H9 (cell line): ENCODE results near the gene PLB1. TPM values are rescaled to one million over a fixed set of nuclear protein-coding genes. Genes with fewer than 3 reads are reported as not detected.

Source experiments
- DNase-seq: peaks from one replicate; pipeline ENCODE4 v3.0.0-alpha.2; 2017
- H2AFZ ChIP-seq: one replicate; pipeline ENCODE4 v1.6.1; 2013; ENCODE audit warnings: mild to moderate bottlenecking, low read length, control low read depth, moderate library complexity
- H2AK5ac ChIP-seq: 2 replicates; pipeline ENCODE4 v1.6.1; 2013; ENCODE audit warnings: low read length, control low read depth, mixed read lengths; ENCODE audit not compliant: insufficient read length
- H2BK120ac ChIP-seq: one replicate; pipeline ENCODE4 v1.6.1; 2013; ENCODE audit warnings: low read depth, mild to moderate bottlenecking, low read length, control low read depth, inconsistent platforms; ENCODE audit not compliant: poor library complexity, severe bottlenecking
- H2BK12ac ChIP-seq: 2 replicates; pipeline ENCODE4 v1.6.1; 2013; ENCODE audit warnings: low read length, control low read depth, mixed read lengths, low read depth; ENCODE audit not compliant: insufficient read length
- H2BK15ac ChIP-seq: 2 replicates; pipeline ENCODE4 v1.6.1; 2013; ENCODE audit warnings: low read depth, low read length, control low read depth
- H2BK20ac ChIP-seq: one replicate; pipeline ENCODE4 v1.6.1; 2013; ENCODE audit warnings: low read depth, mild to moderate bottlenecking, low read length, control low read depth, inconsistent platforms; ENCODE audit not compliant: poor library complexity, severe bottlenecking
- H2BK5ac ChIP-seq: 2 replicates; pipeline ENCODE4 v1.6.1; 2013; ENCODE audit warnings: low read length, control low read depth, mixed read lengths; ENCODE audit not compliant: insufficient read length
- H3K14ac ChIP-seq: 2 replicates; pipeline ENCODE4 v1.6.1; 2013; ENCODE audit warnings: low read length, control low read depth; ENCODE audit not compliant: insufficient read depth
- H3K18ac ChIP-seq: 2 replicates; pipeline ENCODE4 v1.6.1; 2013; ENCODE audit warnings: low read depth, mild to moderate bottlenecking, mixed read lengths, low read length, control low read depth; ENCODE audit not compliant: insufficient read length
- H3K23ac ChIP-seq: 2 replicates; pipeline ENCODE4 v1.6.1; 2013; ENCODE audit warnings: low read length, control low read depth, mixed read lengths, low read depth; ENCODE audit not compliant: insufficient read length
- H3K23me2 ChIP-seq: 2 replicates; pipeline ENCODE4 v1.6.1; 2013; ENCODE audit warnings: low read depth, mild to moderate bottlenecking, mixed read lengths, low read length, control low read depth; ENCODE audit not compliant: insufficient read length, poor library complexity, severe bottlenecking
- H3K27ac ChIP-seq: 2 replicates; pipeline ENCODE4 v1.5.1; 2013; ENCODE audit warnings: low read length, control low read depth, mixed read lengths, low read depth; ENCODE audit not compliant: insufficient read length
- H3K27me3 ChIP-seq: 2 replicates; pipeline ENCODE4 v1.6.1; 2013; ENCODE audit warnings: low read length, control low read depth, inconsistent platforms; ENCODE audit not compliant: insufficient read depth
- H3K4ac ChIP-seq: 2 replicates; pipeline ENCODE4 v1.6.1; 2013; ENCODE audit warnings: low read depth, mild to moderate bottlenecking, control low read depth, inconsistent platforms, low read length, moderate library complexity
- H3K4me1 ChIP-seq: 2 replicates; pipeline ENCODE4 v1.6.1; 2013; ENCODE audit warnings: low read length, control low read depth, inconsistent platforms; ENCODE audit not compliant: insufficient read depth
- H3K4me2 ChIP-seq: 2 replicates; pipeline ENCODE4 v1.6.1; 2013; ENCODE audit warnings: low read length, control low read depth, mixed read lengths; ENCODE audit not compliant: insufficient read length, insufficient read depth
- H3K56ac ChIP-seq: 2 replicates; pipeline ENCODE4 v1.6.1; 2013; ENCODE audit warnings: low read depth, mild to moderate bottlenecking, mixed read lengths, low read length, control low read depth; ENCODE audit not compliant: insufficient read length
- H3K79me1 ChIP-seq: 2 replicates; pipeline ENCODE4 v1.6.1; 2013; ENCODE audit warnings: low read depth, mild to moderate bottlenecking, moderate library complexity, low read length, control low read depth, inconsistent platforms; ENCODE audit not compliant: insufficient read depth, poor library complexity, severe bottlenecking
- H3K79me2 ChIP-seq: 2 replicates; pipeline ENCODE4 v1.6.1; 2013; ENCODE audit warnings: low read length, control low read depth, inconsistent platforms; ENCODE audit not compliant: insufficient read depth
- H3K9ac ChIP-seq: 2 replicates; pipeline ENCODE4 v1.6.1; 2013; ENCODE audit warnings: low read length, control low read depth, mixed read lengths; ENCODE audit not compliant: insufficient read length; ENCODE audit errors: extremely low read depth
- H3K9me3 ChIP-seq: one replicate; pipeline ENCODE4 v1.6.1; 2013; ENCODE audit warnings: low read depth, low read length, inconsistent platforms; ENCODE audit not compliant: control insufficient read depth
- H3T11ph ChIP-seq: one replicate; pipeline ENCODE4 v1.6.1; 2013; ENCODE audit warnings: mild to moderate bottlenecking, low read length, control low read depth, inconsistent platforms
- H4K20me1 ChIP-seq: one replicate; pipeline ENCODE4 v1.6.1; 2013; ENCODE audit not compliant: control insufficient read depth, insufficient read length, insufficient read depth
- H4K5ac ChIP-seq: 2 replicates; pipeline ENCODE4 v1.6.1; 2013; ENCODE audit warnings: low read depth, mild to moderate bottlenecking, mixed read lengths, low read length, control low read depth; ENCODE audit not compliant: insufficient read length
- H4K8ac ChIP-seq: replicated peaks from 2 replicates; pipeline ENCODE4 v1.6.1; 2013; ENCODE audit warnings: low read length, control low read depth, mixed read lengths, low read depth; ENCODE audit not compliant: insufficient read length
- H4K91ac ChIP-seq: 2 replicates; pipeline ENCODE4 v1.6.1; 2013; ENCODE audit warnings: low read depth, mild to moderate bottlenecking, moderate library complexity, mixed read lengths, low read length, control low read depth; ENCODE audit not compliant: insufficient read length
- H3K27ac Mint-ChIP-seq, 3 experiments: 2 replicates in 2 of 3; 3 replicates in 1 of 3; pipeline ENCODE4 v1.8.0; 2020 to 2021; ENCODE audit warnings: mixed read lengths in 3 of 3, mild to moderate bottlenecking in 1 of 3, moderate library complexity in 1 of 3
- H3K27me3 Mint-ChIP-seq: 2 replicates; pipeline ENCODE4 v1.8.0; 2021; ENCODE audit warnings: low read depth, mild to moderate bottlenecking, moderate library complexity, mixed read lengths
- H3K36me3 Mint-ChIP-seq, 3 experiments: 2 replicates in 2 of 3; 3 replicates in 1 of 3; pipeline ENCODE4 v1.8.0; 2020 to 2021; ENCODE audit warnings: low read depth in 3 of 3, mixed read lengths in 3 of 3; ENCODE audit not compliant: insufficient read depth in 1 of 3
- H3K4me1 Mint-ChIP-seq, 2 experiments: 2 replicates each; pipeline ENCODE4 v1.8.0; 2020; ENCODE audit warnings: mixed read lengths in 2 of 2
- H3K4me3 Mint-ChIP-seq, 2 experiments: 2 replicates in 1 of 2; 3 replicates in 1 of 2; pipeline ENCODE4 v1.8.0; 2020 to 2021; ENCODE audit warnings: mild to moderate bottlenecking in 2 of 2, mixed read lengths in 2 of 2, moderate library complexity in 1 of 2
- H3K9me3 Mint-ChIP-seq, 2 experiments: 2 replicates in 1 of 2; 3 replicates in 1 of 2; pipeline ENCODE4 v1.8.0; 2020; ENCODE audit warnings: mild to moderate bottlenecking in 2 of 2, mixed read lengths in 2 of 2, moderate library complexity in 1 of 2
- WGBS: extraction: QIAGEN DNeasy Blood & Tissue Kit; methylation state at CpG from one replicate; pipeline ENCODE4 v1.1.7; 2013; ENCODE audit warnings: missing lambda C conversion rate, low lambda C conversion rate, mixed read lengths; ENCODE audit not compliant: insufficient read length; ENCODE audit errors: extremely low coverage; 5-methylcytosine and 5-hydroxymethylcytosine counted together
- total RNA-seq: library from RNA; stranded (reverse); gene quantifications from 2 replicates; pipeline ENCODE4 v1.2.1, GENCODE V29; 2021
- TF ChIP-seq, protein P1 (sequence below): fragments of 200-600 bp; sonication (generic); conservative IDR thresholded peaks from 3 replicates; pipeline ENCODE4 v1.8.0; 2021; ENCODE audit warnings: antibody characterized with exemption, mild to moderate bottlenecking

The PLB1 gene
- total RNA-seq, 1 experiment from 2014 or later = not detected

- H3K56ac ChIP-seq = no peak overlapping the region
- H4K20me1 ChIP-seq = no peaks in the 10 kb centered on the region
- Mint-ChIP-seq H3K4me3 (no peak overlapping the region), H3K9me3 (no peaks in the 10 kb centered on the region), H3K27me3 (no peaks in the 10 kb centered on the region; the same call in 1 of the 2 replicates), H3K4me1 (peaks cover 15 to 17% of the 10 kb centered on the region in 2 experiments), H3K27ac (no peak overlapping the region), H3K36me3 (peaks cover 0 to 3% (median 0%) of the 10 kb centered on the region in 3 experiments; a peak in 1 of 7 replicates)
- no CpG with 5 or more reads among the region's 10 CpGs for WGBS
- no peak overlapping the region for H3T11ph ChIP-seq
- no peak overlapping the region for H2BK5ac ChIP-seq
- no peak overlapping the region for H2BK20ac ChIP-seq
- H3K9me3 ChIP-seq = no peaks in the 10 kb centered on the region
- H3K23me2 ChIP-seq = no peaks in the 10 kb centered on the region
- no peak overlapping the region for H2BK120ac ChIP-seq
- H2BK15ac ChIP-seq = no peak overlapping the region
- no peak overlapping the region for H3K18ac ChIP-seq
- H3K4me2 ChIP-seq = no peak overlapping the region
- H3K79me2 ChIP-seq = no peaks in the 10 kb centered on the region
- TF ChIP-seq, protein P1, sequence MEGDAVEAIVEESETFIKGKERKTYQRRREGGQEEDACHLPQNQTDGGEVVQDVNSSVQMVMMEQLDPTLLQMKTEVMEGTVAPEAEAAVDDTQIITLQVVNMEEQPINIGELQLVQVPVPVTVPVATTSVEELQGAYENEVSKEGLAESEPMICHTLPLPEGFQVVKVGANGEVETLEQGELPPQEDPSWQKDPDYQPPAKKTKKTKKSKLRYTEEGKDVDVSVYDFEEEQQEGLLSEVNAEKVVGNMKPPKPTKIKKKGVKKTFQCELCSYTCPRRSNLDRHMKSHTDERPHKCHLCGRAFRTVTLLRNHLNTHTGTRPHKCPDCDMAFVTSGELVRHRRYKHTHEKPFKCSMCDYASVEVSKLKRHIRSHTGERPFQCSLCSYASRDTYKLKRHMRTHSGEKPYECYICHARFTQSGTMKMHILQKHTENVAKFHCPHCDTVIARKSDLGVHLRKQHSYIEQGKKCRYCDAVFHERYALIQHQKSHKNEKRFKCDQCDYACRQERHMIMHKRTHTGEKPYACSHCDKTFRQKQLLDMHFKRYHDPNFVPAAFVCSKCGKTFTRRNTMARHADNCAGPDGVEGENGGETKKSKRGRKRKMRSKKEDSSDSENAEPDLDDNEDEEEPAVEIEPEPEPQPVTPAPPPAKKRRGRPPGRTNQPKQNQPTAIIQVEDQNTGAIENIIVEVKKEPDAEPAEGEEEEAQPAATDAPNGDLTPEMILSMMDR = no peak
- H3K14ac ChIP-seq = no peak overlapping the region
- no peak overlapping the region for H4K5ac ChIP-seq
- H3K27me3 ChIP-seq = no peaks in the 10 kb centered on the region
- H2AFZ ChIP-seq = no peak overlapping the region
- H3K27ac ChIP-seq = no peak overlapping the region
- H4K8ac ChIP-seq = no peak overlapping the region
- H2BK12ac ChIP-seq = no peak overlapping the region
- no peak overlapping the region for H3K23ac ChIP-seq
- DNase-seq = no peak
- H3K4me1 ChIP-seq = peaks cover 3% of the 10 kb centered on the region; the same call in 1 of the 2 replicates
- H3K9ac ChIP-seq = no peak overlapping the region
- H4K91ac ChIP-seq = no peak overlapping the region
- no peak overlapping the region for H2AK5ac ChIP-seq
- H3K4ac ChIP-seq = no peak overlapping the region
- H3K79me1 ChIP-seq = no peaks in the 10 kb centered on the region
Measured at GRCh38 chr2:28603821-28604220, 108.0 kb downstream of the PLB1 start.
